Breast epithelium (tissue), 3 donors: ENCODE data around the gene COL8A2.

Source experiments
- POLR2A ChIP-seq: fragments of 450-650 bp; IDR thresholded peaks from one replicate; pipeline ENCODE4 v1.6.1; 2016; ENCODE audit warnings: antibody characterized with exemption, mild to moderate bottlenecking, moderate library complexity
- TF ChIP-seq, protein P1 (sequence below), 3 donors: fragments of 450-650 bp; IDR thresholded peaks; one replicate each; pipeline ENCODE4 v1.5.1; 2016 to 2017; ENCODE audit warnings: antibody characterized with exemption in 3 of 3, mild to moderate bottlenecking in 3 of 3, moderate library complexity in 3 of 3

DNA sequence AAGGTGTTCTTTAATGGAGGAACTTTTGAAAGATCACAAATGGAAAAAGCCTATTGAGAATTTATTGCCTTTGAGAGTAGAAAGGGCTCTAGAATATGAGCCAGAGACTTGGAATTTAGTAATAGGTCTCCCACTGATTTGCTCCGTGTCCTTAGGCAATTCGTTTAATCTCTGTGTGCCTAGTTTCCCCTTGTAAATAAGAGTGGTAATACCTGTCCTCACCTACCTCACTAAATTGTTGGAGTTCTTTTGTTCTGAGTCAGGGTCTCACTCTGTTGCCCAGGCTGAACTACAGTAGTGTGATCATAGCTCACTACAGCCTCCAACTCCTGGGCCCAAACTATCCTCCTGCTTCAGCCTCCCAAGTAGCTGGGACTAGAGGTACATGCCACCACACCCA, 56.2 kb downstream of the COL8A2 start:
- no peak for TF ChIP-seq POLR2A
- TF ChIP-seq, protein P1, sequence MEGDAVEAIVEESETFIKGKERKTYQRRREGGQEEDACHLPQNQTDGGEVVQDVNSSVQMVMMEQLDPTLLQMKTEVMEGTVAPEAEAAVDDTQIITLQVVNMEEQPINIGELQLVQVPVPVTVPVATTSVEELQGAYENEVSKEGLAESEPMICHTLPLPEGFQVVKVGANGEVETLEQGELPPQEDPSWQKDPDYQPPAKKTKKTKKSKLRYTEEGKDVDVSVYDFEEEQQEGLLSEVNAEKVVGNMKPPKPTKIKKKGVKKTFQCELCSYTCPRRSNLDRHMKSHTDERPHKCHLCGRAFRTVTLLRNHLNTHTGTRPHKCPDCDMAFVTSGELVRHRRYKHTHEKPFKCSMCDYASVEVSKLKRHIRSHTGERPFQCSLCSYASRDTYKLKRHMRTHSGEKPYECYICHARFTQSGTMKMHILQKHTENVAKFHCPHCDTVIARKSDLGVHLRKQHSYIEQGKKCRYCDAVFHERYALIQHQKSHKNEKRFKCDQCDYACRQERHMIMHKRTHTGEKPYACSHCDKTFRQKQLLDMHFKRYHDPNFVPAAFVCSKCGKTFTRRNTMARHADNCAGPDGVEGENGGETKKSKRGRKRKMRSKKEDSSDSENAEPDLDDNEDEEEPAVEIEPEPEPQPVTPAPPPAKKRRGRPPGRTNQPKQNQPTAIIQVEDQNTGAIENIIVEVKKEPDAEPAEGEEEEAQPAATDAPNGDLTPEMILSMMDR (IDR thresholded peaks at IDR 0.05) = no peak
